GM12875 (cell line): ENCODE data around the gene SLFN13.
"Not testable (repeated sequence)": the region's sequence is repeated elsewhere in the genome, so short reads cannot be mapped to it uniquely, and the experiment has no call there.

ENCODE experiments used
- H3K4me3 ChIP-seq: one replicate; pipeline ENCODE4 v1.5.1; 2011; ENCODE audit warnings: low read depth, low read length, control low read depth
- TF ChIP-seq, protein P1 (sequence below): IDR thresholded peaks from 2 replicates; pipeline ENCODE4 v1.5.1; 2011; ENCODE audit warnings: low read depth, mild to moderate bottlenecking, control low read depth, inconsistent platforms, low read length, moderate library complexity, borderline replicate concordance; ENCODE audit not compliant: insufficient read depth

SLFN13 gene

DNA sequence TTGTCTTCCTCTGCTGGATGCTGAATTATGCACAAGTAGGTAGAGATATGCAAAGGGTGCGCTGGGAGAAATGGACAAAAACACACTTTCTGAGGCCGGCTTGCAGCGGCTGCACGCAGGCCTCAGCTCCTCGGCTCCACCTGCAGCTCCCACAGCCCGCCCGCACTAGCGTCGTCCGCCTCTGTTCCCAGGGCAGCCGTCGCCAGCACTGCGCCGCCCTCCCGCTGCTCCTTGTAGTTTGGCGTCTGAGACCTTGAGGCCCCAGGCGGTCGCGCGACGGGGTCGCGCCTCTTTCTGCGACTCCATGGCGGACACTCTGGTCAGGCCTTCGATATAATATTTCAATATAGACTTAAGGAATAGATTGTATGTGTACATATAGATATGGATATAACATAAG is 41.0 kb downstream of the SLFN13 start:
- no peak overlapping the region for H3K4me3 ChIP-seq
- TF ChIP-seq, protein P1, sequence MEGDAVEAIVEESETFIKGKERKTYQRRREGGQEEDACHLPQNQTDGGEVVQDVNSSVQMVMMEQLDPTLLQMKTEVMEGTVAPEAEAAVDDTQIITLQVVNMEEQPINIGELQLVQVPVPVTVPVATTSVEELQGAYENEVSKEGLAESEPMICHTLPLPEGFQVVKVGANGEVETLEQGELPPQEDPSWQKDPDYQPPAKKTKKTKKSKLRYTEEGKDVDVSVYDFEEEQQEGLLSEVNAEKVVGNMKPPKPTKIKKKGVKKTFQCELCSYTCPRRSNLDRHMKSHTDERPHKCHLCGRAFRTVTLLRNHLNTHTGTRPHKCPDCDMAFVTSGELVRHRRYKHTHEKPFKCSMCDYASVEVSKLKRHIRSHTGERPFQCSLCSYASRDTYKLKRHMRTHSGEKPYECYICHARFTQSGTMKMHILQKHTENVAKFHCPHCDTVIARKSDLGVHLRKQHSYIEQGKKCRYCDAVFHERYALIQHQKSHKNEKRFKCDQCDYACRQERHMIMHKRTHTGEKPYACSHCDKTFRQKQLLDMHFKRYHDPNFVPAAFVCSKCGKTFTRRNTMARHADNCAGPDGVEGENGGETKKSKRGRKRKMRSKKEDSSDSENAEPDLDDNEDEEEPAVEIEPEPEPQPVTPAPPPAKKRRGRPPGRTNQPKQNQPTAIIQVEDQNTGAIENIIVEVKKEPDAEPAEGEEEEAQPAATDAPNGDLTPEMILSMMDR = no peak

DNA sequence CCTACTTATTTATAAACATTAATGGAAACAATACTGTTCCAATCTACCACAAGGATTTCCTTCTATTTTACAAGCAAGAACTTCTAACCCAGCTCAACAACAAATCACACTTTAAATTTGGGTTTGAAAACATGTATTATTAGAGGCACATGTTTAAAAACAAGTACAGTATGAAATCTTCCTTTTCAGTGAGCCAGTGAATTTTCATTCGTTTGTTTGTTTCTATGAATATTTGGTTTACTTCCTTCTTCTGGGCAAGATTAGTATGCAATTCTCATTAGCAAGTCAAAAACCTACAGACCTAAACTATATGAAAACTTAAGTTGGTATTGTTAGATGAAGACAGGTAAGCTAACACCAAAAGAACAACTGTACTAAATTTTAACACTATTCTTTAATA is 42.0 kb downstream of the SLFN13 start:
- TF ChIP-seq, protein P1 = no peak

DNA sequence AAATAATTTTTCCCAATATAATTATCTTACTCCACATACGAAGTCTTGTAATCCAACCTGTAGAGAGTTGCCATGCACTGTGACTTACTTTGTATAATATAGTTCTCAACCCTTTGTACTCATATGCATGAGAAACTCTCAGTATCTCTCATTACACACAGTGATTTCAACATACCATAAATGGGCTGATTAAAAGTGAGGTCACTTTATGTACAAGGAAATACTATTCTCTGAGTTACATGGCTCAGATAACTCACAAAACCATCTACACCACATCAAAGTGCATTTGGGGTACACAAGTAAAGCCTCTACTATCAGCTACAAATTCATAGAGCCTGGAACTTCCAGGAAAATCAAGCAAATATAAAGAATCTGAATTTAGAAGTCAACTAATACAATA is 44.2 kb downstream of the SLFN13 start:
- TF ChIP-seq, protein P1 = no peak
- H3K4me3 ChIP-seq = no peak overlapping the region

More for the DNA sequence above, 42.0 kb downstream of the SLFN13 start:
- no peak overlapping the region for H3K4me3 ChIP-seq

DNA sequence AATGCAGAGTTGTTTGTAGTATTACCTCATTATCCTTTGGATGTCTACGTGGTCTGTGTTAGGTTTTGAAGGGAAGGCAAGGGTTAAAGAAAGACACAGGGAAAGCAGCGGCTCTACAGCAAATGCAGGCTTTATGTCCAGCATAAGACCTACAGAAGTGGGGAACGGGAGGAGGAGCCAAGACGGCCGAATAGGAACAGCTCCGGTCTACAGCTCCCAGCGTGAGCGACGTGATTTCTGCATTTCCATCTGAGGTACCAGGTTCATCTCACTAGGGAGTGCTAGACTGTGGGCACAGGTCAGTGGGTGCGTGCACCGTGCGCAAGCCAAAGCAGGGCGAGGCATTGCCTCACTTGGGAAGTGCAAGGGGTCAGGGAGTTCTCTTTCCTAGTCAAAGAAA is 54.8 kb downstream of the SLFN13 start:
- not testable (repeated sequence) for H3K4me3 ChIP-seq

GRCh38 chr17:35390663-35391062 is 57.9 kb downstream of the SLFN13 start:
- TF ChIP-seq, protein P1 = no peak
- H3K4me3 ChIP-seq = no peak overlapping the region

- TF ChIP-seq, protein P1 = no peak
- H3K4me3 ChIP-seq = no peak overlapping the region
Measured at GRCh38 chr17:35390156-35390555, 58.4 kb downstream of the SLFN13 start.

GRCh38 chr17:35387496-35387895 is 61.1 kb downstream of the SLFN13 start:
- no peak overlapping the region for H3K4me3 ChIP-seq
- TF ChIP-seq, protein P1 = no peak
